ENCODE results near the gene LRRC18. TPM values are rescaled to one million over a fixed set of nuclear protein-coding genes. Genes with fewer than 3 reads are reported as not detected.

LRRC18 gene
- total RNA-seq, 4 donors from 2014 or later: not detected

DNA sequence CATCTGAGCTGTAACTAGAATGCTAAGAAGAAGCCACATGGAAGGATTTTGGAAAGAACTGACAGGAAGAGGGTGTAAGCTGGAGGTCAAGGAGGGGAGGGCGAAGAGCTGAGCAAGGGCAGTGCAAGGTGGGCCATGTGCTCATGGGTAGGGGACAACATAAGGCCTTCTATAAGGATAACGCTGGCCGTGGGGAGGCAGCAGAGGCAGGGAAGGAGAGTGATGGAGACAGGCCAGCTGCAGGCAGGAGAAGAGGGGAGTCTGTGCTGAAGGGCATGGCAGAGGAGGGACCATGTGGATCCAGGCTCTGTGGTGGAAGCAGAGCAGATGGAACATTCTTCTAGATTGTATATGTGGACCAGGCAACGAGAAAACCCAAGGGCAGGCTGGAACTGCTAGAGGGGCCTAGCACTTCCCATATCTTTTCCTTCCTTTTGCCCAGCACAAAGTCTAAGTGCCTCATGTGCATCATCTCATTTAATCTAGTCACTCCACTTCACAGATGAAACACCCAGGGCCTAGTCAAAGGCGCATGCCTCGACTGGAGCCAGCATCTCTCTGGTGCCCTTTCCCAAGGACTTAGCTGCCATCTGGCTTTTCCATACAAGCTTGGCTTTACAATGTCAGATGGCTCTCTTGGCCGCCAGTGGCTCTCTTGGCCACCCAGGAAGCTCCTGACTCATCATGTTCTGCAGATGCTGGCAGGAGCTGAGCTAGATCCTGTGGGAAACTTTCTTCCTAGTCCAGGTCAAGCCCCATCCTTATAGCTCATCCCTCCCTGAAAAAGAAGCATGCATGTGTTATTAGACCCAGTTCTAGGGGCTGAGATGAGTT, 6.6 kb downstream of the LRRC18 start:
- 88% methylated on average over 7 of the region's 7 CpGs for WGBS
- DNase-seq (ENCODE audit: extremely low spot score): no peak
- no peak overlapping the region for H3K27ac ChIP-seq (replicated peaks in 1 of 4)
- no peaks in the 10 kb centered on the region for H3K4me1 ChIP-seq
- intact Hi-C loops (cut with DNase I): no loop called here
- no peaks in the 10 kb centered on the region for H3K9me3 ChIP-seq
- H3K36me3 ChIP-seq: no peaks in the 10 kb centered on the region
- H3K4me3 ChIP-seq: no peak overlapping the region
- TF ChIP-seq EP300 (IDR thresholded peaks at IDR 0.05): no peak
- no peak for TF ChIP-seq POLR2A (IDR thresholded peaks at IDR 0.05; ENCODE audit: low read depth)
- TF ChIP-seq POLR2AphosphoS5 (IDR thresholded peaks at IDR 0.05): no peak
- TF ChIP-seq, protein P1, sequence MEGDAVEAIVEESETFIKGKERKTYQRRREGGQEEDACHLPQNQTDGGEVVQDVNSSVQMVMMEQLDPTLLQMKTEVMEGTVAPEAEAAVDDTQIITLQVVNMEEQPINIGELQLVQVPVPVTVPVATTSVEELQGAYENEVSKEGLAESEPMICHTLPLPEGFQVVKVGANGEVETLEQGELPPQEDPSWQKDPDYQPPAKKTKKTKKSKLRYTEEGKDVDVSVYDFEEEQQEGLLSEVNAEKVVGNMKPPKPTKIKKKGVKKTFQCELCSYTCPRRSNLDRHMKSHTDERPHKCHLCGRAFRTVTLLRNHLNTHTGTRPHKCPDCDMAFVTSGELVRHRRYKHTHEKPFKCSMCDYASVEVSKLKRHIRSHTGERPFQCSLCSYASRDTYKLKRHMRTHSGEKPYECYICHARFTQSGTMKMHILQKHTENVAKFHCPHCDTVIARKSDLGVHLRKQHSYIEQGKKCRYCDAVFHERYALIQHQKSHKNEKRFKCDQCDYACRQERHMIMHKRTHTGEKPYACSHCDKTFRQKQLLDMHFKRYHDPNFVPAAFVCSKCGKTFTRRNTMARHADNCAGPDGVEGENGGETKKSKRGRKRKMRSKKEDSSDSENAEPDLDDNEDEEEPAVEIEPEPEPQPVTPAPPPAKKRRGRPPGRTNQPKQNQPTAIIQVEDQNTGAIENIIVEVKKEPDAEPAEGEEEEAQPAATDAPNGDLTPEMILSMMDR (IDR thresholded peaks at IDR 0.05): no peak
- no peaks in the 10 kb centered on the region for H3K27me3 ChIP-seq

DNA sequence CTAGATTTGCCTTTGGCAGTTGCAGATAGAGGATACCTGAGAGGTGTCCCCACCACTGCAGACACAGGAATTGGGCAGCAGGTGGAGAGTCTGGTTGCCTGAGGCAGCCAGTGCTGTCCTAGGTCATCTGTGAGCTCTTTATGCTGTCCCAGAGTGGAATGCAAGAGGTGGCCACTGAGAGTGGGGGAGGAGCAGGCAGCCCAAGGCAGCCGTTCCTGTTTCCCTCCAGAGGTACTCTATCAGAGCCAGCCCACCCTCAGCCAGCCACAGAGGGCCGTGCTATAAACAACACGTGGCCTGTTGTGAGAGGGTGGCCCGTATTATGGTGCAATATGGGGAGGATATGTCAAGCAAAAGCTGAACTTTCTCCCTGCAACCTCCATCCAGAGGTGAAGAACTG, 8.5 kb downstream of the LRRC18 start:
- 48% methylated on average over 4 of the region's 4 CpGs for WGBS
- intact Hi-C loops (cut with DNase I): no loop called here
- TF ChIP-seq EP300 (IDR thresholded peaks at IDR 0.05) (no peak), POLR2AphosphoS5 (IDR thresholded peaks at IDR 0.05) (no peak), POLR2A (IDR thresholded peaks at IDR 0.05; ENCODE audit: low read depth) (no peak)
- TF ChIP-seq, protein P1 (IDR thresholded peaks at IDR 0.05): no peak
- Histone ChIP-seq H3K9me3 (no peaks in the 10 kb centered on the region), H3K27me3 (no peaks in the 10 kb centered on the region), H3K27ac (replicated peaks in 1 of 4) (no peak overlapping the region), H3K4me3 (no peak overlapping the region), H3K36me3 (no peaks in the 10 kb centered on the region), H3K4me1 (no peaks in the 10 kb centered on the region)
- no peak for DNase-seq (ENCODE audit: extremely low spot score)

DNA sequence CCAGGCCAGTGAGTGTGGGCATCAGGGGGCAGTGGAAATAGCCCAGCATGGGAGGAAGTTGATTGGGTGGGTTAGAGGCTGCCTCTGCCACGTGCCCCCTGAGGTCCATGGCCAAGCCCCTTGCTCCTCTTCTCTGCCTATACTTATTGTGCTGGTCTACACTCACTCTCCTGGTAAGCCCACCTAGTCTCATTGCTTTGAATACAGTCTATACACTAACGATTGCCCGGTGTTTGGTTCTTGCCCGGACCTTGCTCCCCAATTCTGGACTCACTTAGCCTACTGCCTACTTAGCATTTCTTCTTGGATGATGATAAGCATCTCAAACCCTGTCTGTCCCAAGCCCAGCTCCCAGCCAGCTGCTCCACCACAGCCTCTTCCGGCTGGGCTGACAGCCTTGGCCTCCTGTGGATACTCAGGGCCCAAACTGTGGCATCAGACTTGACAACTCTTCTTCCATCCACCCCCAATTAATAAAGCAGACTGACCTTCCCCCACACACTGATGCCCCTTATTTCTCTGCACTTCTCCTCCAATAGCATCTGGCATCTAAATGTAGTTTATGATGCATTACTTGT, 10.1 kb downstream of the LRRC18 start:
- intact Hi-C loops (cut with DNase I): no loop called here

DNA sequence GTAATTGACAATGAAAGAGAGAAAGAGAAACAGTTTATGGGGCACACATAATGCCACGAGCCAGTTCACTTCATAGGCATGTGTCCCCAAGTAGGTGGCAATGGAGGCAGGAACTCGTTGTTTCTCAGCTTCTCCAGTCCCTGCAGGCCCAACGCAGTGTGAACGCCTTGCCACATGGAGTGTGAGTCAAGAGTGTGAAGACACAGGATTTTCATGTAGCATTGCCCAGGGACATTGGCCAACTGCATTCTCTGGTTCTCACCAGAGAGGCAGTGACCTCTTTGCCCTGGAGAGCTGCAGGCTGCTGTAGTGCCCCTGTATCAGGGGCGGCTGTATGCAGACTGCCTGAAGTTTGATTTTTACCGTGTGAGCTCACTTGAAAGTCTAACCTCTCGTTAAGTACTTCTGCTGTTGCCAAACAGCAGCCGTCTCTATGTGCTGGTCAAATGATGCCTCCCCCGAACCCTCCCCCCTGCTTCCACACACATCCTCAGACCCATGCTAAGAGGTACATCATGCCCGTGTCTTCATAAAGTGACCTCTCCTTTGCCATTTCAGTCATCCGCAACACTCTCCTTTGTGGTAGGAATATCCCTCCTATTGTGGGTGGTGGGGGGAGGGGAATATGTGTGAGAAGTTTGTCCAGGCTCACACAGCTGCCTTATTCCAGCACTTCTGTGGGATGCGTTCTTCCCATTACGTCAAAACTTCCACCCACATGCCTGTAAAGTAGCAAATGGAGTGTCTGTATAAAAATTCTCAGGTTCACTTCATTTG, 12.7 kb downstream of the LRRC18 start:
- no peaks in the 10 kb centered on the region for H3K4me1 ChIP-seq
- no peak overlapping the region for H3K27ac ChIP-seq (replicated peaks in 1 of 4)
- no peaks in the 10 kb centered on the region for H3K36me3 ChIP-seq
- no peak for DNase-seq (ENCODE audit: extremely low spot score)
- no peak for TF ChIP-seq POLR2AphosphoS5 (IDR thresholded peaks at IDR 0.05)
- TF ChIP-seq EP300 (IDR thresholded peaks at IDR 0.05): no peak
- no peak for TF ChIP-seq POLR2A (IDR thresholded peaks at IDR 0.05; ENCODE audit: low read depth)
- TF ChIP-seq, protein P1 (IDR thresholded peaks at IDR 0.05): no peak
- no peaks in the 10 kb centered on the region for H3K9me3 ChIP-seq
- WGBS: 85% methylated on average over 13 of the region's 13 CpGs
- intact Hi-C loops (cut with DNase I): no loop called here
- H3K4me3 ChIP-seq: no peak overlapping the region
- no peaks in the 10 kb centered on the region for H3K27me3 ChIP-seq

More for the DNA sequence above, 10.1 kb downstream of the LRRC18 start:
- Histone ChIP-seq H3K27me3 (no peaks in the 10 kb centered on the region), H3K4me3 (no peak overlapping the region), H3K4me1 (no peaks in the 10 kb centered on the region), H3K9me3 (no peaks in the 10 kb centered on the region), H3K27ac (replicated peaks in 1 of 4) (no peak overlapping the region), H3K36me3 (no peaks in the 10 kb centered on the region)
- WGBS: 66% methylated on average over 5 of the region's 5 CpGs
- TF ChIP-seq, protein P1 (IDR thresholded peaks at IDR 0.05): no peak
- no peak for TF ChIP-seq EP300 (IDR thresholded peaks at IDR 0.05)
- TF ChIP-seq POLR2A (IDR thresholded peaks at IDR 0.05; ENCODE audit: low read depth): no peak
- TF ChIP-seq POLR2AphosphoS5 (IDR thresholded peaks at IDR 0.05): no peak
- no peak for DNase-seq (ENCODE audit: extremely low spot score)
